ENCODE results near the gene FLT1.

The FLT1 gene

GRCh38 chr13:28528848-28529247 is 33.9 kb upstream of the FLT1 start:
- Histone ChIP-seq H3K9ac (ENCODE audit: low read depth, low read length) (no peak overlapping the region), H3K36me3 (ENCODE audit: insufficient read depth, low read length) (no peaks in the 10 kb centered on the region), H3K9me3 (ENCODE audit: insufficient read depth, low read length, severe bottlenecking) (no peaks in the 10 kb centered on the region), H3K4me2 (ENCODE audit: insufficient read depth, low read length) (no peak overlapping the region), H2AFZ (ENCODE audit: low read depth, low read length) (no peak overlapping the region), H3K79me2 (ENCODE audit: insufficient read depth, low read length) (no peaks in the 10 kb centered on the region), H3K4me1 (ENCODE audit: insufficient read depth, low read length) (no peaks in the 10 kb centered on the region), H3K4me3 (ENCODE audit: low read depth in 1 of 2, low read length in 2 of 2) (no peak overlapping the region), H3K27me3 (ENCODE audit: insufficient read depth, low read length, poor library complexity) (no peaks in the 10 kb centered on the region), H3K27ac (ENCODE audit: low read length) (no peak overlapping the region), H4K20me1 (ENCODE audit: insufficient read depth, low read length) (no peaks in the 10 kb centered on the region)
- ATAC-seq (ENCODE audit: insufficient read depth, low read depth) (no peak), DNase-seq (no peak)
- no peak for TF ChIP-seq EZH2 (IDR thresholded peaks at IDR 0.05; ENCODE audit: borderline replicate concordance, low read depth, low read length, severe bottlenecking)

GRCh38 chr13:28528388-28528787 is 33.5 kb upstream of the FLT1 start:
- H3K4me3 ChIP-seq (ENCODE audit: low read depth in 1 of 2, low read length in 2 of 2) = no peak overlapping the region
- no peak overlapping the region for H2AFZ ChIP-seq (ENCODE audit: low read depth, low read length)
- H3K9ac ChIP-seq (ENCODE audit: low read depth, low read length) = no peak overlapping the region
- no peaks in the 10 kb centered on the region for H3K36me3 ChIP-seq (ENCODE audit: insufficient read depth, low read length)
- H3K4me2 ChIP-seq (ENCODE audit: insufficient read depth, low read length) = no peak overlapping the region
- no peak for ATAC-seq (ENCODE audit: insufficient read depth, low read depth)
- H3K27ac ChIP-seq (ENCODE audit: low read length) = no peak overlapping the region
- H3K27me3 ChIP-seq (ENCODE audit: insufficient read depth, low read length, poor library complexity) = no peaks in the 10 kb centered on the region
- no peaks in the 10 kb centered on the region for H3K9me3 ChIP-seq (ENCODE audit: insufficient read depth, low read length, severe bottlenecking)
- H3K79me2 ChIP-seq (ENCODE audit: insufficient read depth, low read length) = no peaks in the 10 kb centered on the region
- H4K20me1 ChIP-seq (ENCODE audit: insufficient read depth, low read length) = no peaks in the 10 kb centered on the region
- no peak for TF ChIP-seq EZH2 (IDR thresholded peaks at IDR 0.05; ENCODE audit: borderline replicate concordance, low read depth, low read length, severe bottlenecking)
- no peak for TF ChIP-seq CTCF (IDR thresholded peaks at IDR 0.05; ENCODE audit: borderline replicate concordance, extremely low read depth, low read length, poor library complexity, severe bottlenecking)
- no peaks in the 10 kb centered on the region for H3K4me1 ChIP-seq (ENCODE audit: insufficient read depth, low read length)
- DNase-seq = no peak

GRCh38 chr13:28527629-28528028 is 32.7 kb upstream of the FLT1 start:
- Histone ChIP-seq H3K27ac (ENCODE audit: low read length) (no peak overlapping the region), H3K27me3 (ENCODE audit: insufficient read depth, low read length, poor library complexity) (no peaks in the 10 kb centered on the region), H3K4me1 (ENCODE audit: insufficient read depth, low read length) (no peaks in the 10 kb centered on the region), H3K4me2 (ENCODE audit: insufficient read depth, low read length) (no peak overlapping the region), H4K20me1 (ENCODE audit: insufficient read depth, low read length) (no peaks in the 10 kb centered on the region), H2AFZ (ENCODE audit: low read depth, low read length) (no peak overlapping the region), H3K9me3 (ENCODE audit: insufficient read depth, low read length, severe bottlenecking) (no peaks in the 10 kb centered on the region), H3K4me3 (ENCODE audit: low read depth in 1 of 2, low read length in 2 of 2) (no peak overlapping the region), H3K79me2 (ENCODE audit: insufficient read depth, low read length) (no peaks in the 10 kb centered on the region), H3K36me3 (ENCODE audit: insufficient read depth, low read length) (no peaks in the 10 kb centered on the region), H3K9ac (ENCODE audit: low read depth, low read length) (no peak overlapping the region)
- ATAC-seq (ENCODE audit: insufficient read depth, low read depth) (no peak), DNase-seq (no peak)
- TF ChIP-seq CTCF (IDR thresholded peaks at IDR 0.05; ENCODE audit: borderline replicate concordance, extremely low read depth, low read length, poor library complexity, severe bottlenecking) = no peak
- TF ChIP-seq EZH2 (IDR thresholded peaks at IDR 0.05; ENCODE audit: borderline replicate concordance, low read depth, low read length, severe bottlenecking) = no peak

GRCh38 chr13:28526876-28527275 is 31.9 kb upstream of the FLT1 start:
- no peak overlapping the region for H3K9ac ChIP-seq (ENCODE audit: low read depth, low read length)
- H4K20me1 ChIP-seq (ENCODE audit: insufficient read depth, low read length) = no peaks in the 10 kb centered on the region
- H3K4me3 ChIP-seq (ENCODE audit: low read depth in 1 of 2, low read length in 2 of 2) = no peak overlapping the region
- no peak overlapping the region for H3K4me2 ChIP-seq (ENCODE audit: insufficient read depth, low read length)
- no peak for TF ChIP-seq EZH2 (IDR thresholded peaks at IDR 0.05; ENCODE audit: borderline replicate concordance, low read depth, low read length, severe bottlenecking)
- TF ChIP-seq CTCF (IDR thresholded peaks at IDR 0.05; ENCODE audit: borderline replicate concordance, extremely low read depth, low read length, poor library complexity, severe bottlenecking) = no peak
- ATAC-seq (ENCODE audit: insufficient read depth, low read depth) (no peak), DNase-seq (no peak)
- no peaks in the 10 kb centered on the region for H3K36me3 ChIP-seq (ENCODE audit: insufficient read depth, low read length)
- H3K4me1 ChIP-seq (ENCODE audit: insufficient read depth, low read length) = no peaks in the 10 kb centered on the region
- no peaks in the 10 kb centered on the region for H3K27me3 ChIP-seq (ENCODE audit: insufficient read depth, low read length, poor library complexity)
- no peak overlapping the region for H3K27ac ChIP-seq (ENCODE audit: low read length)
- H3K9me3 ChIP-seq (ENCODE audit: insufficient read depth, low read length, severe bottlenecking) = no peaks in the 10 kb centered on the region
- H3K79me2 ChIP-seq (ENCODE audit: insufficient read depth, low read length) = no peaks in the 10 kb centered on the region
- no peak overlapping the region for H2AFZ ChIP-seq (ENCODE audit: low read depth, low read length)

Data from DND-41 (cell line).